HG02852 (cell line): ENCODE measurements around the gene STXBP1.
"Not testable (repeated sequence)": the region's sequence is repeated elsewhere in the genome, so short reads cannot be mapped to it uniquely, and the experiment has no call there.

Source experiments
- ATAC-seq: cut with Tn5 transposase; IDR thresholded peaks from one replicate; pipeline ENCODE4 v1.9.1; 2021; ENCODE audit warnings: mild to moderate bottlenecking, moderate library complexity; ENCODE audit not compliant: unreplicated experiment

The STXBP1 gene

DNA sequence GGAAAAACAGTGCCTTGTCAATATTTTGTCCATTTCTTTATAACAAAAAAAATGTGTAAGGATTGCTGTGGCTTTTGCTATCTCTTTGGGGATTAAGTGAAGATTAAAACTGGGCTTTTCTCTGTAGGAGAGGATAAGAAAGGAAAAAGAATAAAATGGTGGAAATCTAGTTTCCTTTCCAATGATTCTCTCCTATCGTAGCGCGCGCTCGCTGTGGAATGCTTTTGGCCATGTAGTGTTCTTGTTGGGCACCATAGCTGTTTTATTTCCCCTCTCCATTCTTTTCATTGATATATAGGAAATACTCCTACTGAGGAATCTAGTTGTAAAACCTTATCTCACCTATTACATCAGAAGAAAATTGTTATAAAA is 1.5 kb downstream of the STXBP1 start:
- ATAC-seq, result no peak

DNA sequence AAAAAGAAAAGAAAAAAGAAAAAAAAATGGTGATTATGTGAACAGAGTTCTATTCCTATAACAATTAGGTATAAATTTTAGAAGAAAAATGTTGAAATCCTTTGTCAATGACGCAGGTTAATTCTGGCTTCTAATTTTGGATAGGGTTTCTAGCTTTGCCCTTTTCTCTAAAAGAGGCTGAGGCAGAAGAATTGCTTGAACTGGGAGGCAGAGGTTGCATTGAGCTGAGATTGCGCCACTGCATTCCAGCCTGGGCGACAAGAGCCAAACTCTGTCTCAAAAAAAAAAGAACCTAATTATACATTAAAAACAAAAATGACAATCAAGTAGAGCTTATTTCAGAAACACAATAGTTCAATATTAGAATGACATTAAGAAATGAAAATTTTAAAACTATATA is 2.9 kb downstream of the STXBP1 start:
- ATAC-seq, result no peak

DNA sequence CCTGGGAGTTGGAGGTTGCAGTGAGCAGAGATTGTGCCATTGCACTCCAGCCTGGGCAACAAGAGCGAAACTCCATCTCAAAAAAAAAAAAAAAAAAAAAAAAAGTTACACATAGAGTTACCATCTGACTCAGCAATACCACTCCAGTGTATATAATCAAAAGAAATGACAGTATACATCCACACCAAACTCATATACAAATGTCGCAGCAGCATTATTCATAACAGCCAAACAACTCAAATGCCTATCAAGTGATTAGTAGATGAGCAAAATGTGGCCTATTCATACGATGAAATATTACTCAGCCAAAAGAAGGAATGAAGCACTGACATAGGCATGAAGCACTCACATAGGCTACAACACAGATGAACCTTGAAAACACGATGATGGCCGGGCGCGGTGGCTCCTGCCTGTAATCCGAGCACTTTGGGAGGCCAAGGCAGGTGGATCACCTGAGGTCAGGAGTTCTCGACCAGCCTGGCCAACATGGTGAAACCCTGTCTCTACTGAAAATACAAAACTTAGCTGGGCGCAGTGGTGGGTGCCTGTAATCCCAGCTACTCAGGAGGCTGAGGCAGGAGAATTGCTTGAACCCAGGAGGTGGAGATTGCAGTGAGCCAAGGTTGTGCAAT is 9.4 kb downstream of the STXBP1 start:
- not testable (repeated sequence) for ATAC-seq

DNA sequence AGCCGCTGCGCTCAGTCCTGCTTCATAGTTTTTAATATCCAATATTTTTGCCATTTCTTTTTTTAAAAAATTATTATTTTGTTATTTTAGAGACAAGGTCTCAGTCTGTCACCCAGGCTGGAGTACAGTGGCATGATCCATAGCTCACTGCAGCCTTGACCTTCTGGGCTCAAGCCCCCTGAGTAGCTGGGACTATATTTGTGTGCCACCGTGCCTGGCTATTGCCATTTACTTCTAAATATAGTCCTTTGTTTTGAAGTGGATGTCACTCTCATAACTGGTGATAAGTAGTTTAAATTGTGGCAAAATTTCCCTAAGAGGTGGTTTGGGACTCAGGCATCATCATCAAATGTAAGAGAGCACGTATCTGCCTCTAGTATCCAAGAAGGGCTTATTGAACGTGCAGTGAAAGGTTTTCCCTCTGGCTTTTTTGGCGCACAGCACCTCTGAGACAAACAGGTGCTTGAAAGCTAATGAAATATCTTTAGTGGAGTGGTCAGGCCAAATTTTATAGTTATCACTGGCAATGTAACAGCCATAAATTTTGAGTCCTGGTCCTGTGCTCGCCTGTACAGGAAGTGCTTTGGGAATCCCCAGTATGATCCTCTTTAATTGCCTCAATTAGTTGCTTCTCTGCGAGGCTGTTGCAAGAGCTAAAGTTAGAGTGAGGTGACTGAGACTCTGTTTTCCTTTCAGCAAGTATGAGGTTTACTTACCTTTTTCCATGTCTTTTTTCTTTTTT is 14.8 kb downstream of the STXBP1 start:
- ATAC-seq, result no peak

DNA sequence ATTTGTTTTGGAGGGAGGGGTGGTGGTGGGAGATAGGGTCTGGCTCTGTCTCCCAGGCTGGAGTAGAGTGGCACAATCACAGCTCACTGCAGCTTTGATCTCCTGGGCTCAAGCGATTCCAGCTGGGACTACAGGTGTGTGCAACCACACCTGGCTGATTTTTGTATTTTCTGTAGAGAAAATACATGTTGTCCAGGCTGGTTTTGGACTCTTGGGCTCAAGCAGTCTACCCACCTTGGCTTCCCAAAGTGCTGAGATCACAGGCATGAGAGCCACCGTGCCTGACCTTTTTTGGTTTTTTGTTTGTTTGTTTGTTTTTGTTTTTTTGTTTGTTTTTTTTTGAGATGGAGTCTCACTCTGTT is 15.4 kb downstream of the STXBP1 start:
- no peak for ATAC-seq

DNA sequence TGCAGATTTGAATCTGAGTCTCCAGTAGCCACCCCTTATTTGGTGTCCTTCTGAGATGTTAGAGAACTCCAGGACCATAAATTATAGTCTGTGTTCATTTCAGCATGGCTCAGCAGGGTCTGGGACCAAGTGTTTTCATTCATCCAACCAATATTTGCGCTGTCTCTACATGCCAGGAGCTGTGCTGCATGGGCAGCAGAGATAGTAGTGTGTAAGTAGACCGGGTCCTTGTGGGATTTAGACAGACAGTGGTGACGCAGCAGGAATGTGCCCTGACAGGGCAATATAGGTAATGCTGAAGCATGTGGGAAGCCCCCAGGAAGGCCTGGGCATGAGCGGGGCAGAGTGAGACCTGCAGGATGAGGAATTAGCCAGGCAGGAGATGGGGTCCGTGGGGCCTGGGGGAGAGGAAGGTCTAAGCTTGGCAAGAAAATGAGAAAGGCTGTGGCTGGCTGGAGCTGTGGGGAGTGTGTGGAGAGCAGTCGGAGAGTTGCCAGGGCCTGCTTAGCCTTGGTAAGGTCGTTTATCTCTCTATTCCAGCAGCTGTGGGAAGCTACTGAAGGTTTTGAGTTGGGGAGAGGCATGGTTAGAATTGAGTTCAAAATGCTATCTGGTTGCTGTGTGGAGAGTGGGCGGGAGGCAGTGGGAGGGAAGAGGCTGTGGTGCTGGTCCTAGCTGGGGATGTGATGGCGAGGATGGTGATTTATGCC is 16.8 kb downstream of the STXBP1 start:
- no peak for ATAC-seq

DNA sequence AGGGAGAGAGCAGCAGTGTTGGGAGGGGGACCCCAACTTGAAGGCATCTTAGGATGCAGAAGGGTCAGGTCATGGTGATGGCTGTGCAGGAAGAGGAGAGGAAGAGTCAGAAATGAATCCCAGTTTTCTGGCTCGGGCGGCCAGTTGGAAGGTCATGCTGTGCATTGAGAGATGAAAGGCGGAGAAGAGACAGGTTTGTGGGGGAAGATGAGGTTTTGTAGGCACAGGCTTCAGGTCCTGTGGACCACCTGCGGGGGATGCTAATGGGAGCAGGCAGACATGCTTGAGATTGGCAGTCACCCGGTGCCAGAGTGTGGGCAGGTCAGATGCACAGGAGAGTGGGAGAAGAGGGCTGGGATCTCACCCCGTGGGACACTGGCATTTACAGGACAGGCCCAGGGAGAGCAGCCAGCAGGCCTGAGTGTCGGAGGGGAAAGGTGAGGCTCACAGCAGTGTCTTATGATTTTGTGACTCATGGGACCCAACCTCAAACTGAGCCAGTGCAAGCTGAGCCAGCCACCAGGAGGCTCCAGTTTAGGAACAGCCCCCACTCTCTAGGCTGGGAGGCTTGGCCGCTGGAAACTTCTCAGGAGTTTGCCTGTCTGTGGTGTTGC is 17.5 kb downstream of the STXBP1 start:
- ATAC-seq, result no peak

DNA sequence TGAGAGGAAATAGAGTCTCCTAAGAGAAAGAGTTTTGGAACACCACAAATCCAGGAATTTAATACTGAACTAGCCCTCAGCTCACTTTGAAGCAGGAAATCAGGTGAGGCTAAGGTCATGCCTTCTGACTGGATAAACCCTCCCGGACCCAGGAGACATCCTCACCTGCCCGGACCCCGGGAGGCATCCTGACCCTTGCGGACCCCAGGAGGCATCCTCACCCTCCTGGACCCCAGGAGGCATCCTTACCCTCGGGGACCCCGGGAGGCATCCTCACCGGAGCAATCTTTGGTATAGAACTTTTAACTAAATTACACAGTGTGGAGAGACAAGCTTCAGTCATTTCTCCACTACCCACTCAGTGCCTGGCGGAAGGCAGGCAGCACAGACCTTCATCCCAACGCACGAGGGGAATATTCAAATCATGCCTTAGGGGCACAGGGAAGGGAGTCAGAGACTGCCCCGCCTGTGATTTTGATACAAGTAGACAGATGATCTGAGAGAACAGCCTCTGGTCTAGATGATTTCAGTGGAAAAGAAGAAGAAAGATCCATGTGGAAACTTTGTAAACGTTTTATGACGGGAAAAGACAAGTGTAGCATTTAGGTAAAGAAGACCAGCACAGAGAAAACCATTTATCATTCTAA is 21.3 kb downstream of the STXBP1 start:
- no peak for ATAC-seq

DNA sequence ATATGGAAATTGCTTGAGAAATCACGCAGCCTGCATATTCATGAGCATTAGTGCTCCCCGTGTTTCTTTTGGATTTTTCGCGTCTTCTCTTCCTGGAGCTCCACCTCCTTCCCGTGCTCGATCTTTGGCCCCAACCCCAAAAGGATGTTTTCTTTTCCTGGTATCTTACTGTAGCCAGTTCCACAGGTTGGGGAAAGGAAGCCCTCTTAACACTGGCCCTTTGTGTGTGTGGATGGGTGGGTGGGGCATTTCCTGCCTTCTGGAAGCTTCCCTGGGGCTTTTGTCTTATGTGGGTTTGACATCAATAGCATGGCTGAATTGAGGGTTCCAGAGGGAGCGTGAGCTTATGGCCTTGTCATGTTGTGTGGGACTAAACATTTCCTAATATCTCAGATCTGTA is 21.9 kb downstream of the STXBP1 start:
- ATAC-seq, result no peak

DNA sequence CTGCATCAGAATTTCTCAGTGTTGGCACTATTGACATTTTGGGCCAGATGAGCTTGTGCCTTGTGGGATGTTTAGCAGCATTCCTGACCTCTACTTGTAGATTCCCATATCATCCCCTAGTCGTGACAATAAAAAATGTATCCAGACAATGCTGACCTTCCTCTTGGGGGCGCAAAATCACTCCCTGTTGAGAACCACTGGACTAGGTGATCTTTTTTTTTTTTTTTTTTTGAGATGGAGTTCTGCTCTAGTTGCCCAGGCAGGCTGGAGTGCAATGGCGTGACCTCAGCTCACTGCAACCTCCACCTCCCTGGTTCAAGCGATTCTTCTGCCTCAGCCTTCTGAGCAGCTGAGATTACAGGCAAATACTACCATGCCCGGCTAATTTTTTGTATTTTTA is 22.6 kb downstream of the STXBP1 start:
- no peak for ATAC-seq

DNA sequence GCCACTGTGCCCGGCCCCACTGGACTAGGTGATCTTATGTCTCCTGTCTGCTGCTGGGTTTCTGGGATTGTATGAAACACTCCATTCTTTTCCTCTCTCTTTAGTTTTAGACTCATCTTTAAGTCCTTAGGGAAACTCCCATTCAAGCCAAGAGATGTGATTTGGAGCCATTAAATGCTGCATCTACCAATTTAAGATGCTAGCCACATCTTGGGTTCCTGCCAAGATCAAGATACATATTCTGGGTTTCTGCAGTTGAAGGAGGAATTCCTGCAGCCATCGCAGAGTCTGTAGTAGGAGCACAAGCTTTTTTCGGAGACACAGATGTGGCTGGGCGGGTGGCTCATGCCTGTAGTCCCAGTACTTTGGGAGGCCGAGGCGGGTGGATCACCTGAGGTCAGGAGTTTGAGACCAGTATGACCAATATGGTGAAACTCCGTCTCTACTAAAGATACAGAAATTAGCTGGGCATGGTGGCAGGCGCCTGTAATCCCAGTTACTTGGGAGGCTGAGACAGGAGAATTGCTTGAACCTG is 23.2 kb downstream of the STXBP1 start:
- no peak for ATAC-seq

DNA sequence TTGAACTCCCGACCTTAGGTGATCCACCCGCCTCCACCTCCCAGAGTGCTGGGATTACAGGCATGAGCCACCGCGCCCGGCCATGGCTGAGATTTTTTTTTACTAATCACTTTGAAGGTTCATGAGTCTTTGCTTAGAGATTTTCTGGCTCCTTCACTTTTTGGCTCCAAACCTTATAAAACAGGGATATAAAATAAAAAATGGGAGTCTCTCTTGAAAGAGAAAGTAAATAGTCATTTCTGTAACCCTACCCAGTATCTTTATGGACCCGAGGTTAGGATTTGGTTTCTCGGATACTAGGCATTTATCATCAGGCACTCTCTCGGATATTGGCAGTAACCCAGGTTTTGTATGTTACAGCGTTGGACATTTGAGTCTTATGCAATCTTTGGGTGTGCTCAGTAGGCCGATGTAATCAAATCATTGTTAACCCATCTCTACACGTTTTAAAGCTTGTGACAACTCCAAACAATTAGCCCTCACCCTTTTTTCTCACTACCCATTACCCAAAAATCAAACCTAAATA is 25.3 kb downstream of the STXBP1 start:
- no peak for ATAC-seq

DNA sequence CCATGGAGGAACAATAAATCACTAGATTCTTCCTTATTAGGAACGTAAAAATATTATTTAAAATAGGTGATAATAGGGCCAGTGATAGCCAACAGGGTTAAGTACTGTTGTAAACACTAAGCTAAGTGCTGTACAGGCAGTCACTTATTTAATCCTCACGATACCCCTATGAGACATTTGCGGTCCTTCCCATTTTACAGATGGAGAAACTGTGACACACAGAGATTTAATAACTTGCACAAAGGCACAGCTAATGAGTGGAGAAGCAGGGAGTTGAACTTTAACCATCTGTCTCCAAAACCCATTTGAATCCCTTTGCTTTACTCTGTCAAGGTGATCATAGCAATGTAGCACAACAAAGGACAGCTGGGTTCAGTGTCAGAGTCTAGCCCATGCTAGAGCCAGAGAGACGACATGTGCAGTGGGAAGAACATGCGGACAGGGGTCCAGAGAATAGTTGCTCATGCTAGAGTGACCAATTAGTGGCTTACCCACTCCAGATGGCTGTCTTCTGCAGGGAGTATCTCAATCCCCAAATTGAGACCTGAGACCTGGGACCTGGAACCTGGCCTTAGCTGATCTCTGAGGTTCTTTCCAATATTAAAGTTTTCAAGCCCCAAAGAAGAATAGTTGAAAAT is 28.9 kb downstream of the STXBP1 start:
- ATAC-seq, result no peak

DNA sequence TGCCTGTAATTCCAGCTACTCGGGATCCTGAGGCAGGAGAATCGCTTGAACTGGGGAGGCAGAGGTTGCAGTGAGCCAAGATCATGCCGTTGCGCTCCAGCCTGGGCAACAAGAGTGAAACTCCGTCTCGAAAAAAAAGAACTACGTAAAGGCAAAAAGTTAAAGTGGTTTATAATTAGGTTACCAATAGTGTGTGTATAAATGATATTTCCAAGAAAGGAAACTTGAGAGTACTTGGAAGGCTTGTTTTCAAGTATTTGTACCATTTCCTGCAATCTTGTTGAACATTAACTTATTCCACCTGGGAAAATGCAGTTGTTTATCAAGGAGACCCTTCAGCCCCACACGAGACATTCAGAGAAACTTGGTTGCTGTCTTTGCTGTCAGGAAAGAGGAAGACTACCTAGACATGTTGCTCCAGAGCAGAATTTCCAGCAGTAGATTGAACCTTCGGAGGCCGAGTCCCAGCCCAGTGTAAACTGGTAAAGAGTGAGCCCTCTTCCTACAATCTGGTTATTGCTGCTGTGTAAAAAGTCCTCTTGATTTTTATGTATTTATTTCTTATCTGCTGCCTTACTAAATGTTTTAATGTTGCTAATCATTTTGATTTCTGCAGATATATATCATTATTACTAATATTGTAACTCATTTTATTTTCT is 30.1 kb downstream of the STXBP1 start:
- no peak for ATAC-seq

DNA sequence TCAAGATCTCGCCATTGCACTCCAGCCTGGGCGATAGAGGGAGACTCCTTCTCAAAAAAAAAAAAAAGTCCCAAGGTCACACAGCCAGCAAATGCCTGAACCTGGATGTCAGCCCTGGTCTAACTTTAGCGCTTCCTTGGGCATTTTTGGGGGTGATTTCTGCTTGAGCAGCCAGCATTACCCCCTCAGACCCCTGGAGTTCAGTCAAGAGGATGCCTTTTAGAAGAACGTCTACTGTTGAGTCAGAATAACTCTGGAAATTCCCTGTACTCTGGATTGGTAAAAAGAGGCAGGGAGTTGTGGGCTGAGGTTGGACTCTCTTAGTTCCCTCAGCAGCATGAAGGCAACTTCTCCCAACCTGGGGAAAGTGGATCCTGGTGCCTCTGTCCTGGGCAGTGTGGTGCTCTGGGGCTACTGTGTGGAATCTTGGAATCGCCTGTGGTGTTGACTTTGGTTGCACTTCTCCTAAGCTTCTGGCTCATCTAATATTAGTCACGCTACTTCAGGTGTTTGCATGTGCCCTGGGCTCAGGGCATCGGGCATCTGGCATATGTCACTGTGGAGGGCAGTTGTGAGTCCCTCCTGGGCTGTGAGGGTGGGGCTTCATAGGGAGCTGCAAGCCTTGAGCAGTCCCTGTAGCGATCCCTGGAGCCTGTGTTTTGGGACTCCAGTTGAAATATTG is 32.2 kb downstream of the STXBP1 start:
- no peak for ATAC-seq

DNA sequence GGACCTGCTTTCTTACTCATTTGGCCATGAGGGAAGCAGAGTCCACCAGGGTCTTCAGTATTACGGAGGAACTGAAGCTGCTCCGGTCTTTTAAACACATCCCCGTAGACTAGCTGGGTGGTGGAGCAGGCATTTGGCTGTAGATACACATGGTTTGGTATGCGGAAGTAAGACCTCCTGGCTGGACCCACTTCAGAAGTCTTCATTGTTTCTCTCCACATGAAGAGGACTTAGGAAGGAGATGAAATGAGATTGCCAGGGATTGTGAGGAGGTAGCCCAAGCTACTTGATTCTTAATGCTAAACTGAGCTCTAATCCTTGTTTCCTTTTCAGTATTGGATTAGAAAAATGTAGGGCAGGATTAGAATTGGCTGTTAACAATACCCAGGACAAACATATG is 32.9 kb downstream of the STXBP1 start:
- ATAC-seq, result no peak

DNA sequence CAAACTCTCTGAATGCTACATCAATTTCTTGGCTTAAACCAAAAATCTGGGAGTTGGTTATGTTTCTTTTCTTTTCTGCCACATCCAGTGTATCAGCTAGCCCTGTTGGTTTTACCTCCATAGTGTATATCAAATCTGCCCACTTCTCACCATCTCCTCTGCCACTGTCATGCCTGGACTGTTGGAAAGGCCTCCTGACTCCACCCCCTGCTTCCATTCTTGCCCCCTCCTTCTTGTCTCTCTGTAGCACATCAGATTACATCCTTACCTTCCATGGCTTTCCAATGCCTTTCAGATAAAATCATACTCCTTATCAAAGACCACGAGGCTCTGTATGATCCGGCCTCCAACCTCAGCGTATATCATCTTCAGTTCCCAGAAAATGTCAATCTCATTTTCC is 35.4 kb downstream of the STXBP1 start:
- ATAC-seq, result no peak

DNA sequence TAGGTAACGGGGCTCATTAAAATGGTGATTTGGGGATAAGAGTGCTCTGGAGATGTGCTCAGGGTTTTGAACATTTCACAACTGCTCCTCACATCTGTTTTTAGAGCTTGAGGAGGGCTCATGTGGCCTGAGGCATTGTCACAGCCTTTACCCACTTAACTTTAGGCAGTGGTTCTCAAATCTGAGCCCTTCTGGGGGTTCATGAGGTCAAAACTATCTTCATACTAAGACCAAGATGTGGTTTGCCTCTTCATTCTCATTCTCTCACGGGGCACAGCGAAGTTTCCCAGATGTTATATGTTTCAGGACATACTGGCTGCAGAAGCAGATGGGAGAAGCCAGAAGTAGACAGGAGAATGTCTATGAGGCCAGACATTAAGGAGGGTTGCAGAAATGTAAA is 38.4 kb downstream of the STXBP1 start:
- no peak for ATAC-seq
